Cardiac fibroblast (primary cell): ENCODE measurements around the gene IMMP1L.
"Not testable (repeated sequence)": the region's sequence is repeated elsewhere in the genome, so short reads cannot be mapped to it uniquely, and the experiment has no call there.

Experiments used
- DNase-seq, 2 donors: peaks; one replicate each; pipeline versions ENCODE4 v3.0.0 to v3.0.0-alpha.2; 2010; ENCODE audit warnings: low read depth in 2 of 2
- H3K4me3 ChIP-seq, 2 donors: replicated peaks in 1 of 2; 1 replicate in 1 of 2; 2 replicates in 1 of 2; pipeline ENCODE4 v1.5.1; 2011; ENCODE audit warnings: low read depth in 2 of 2, low read length in 2 of 2, mild to moderate bottlenecking in 2 of 2, moderate library complexity in 1 of 2
- TF ChIP-seq, protein P1 (sequence below): IDR thresholded peaks from one replicate; pipeline ENCODE4 v1.5.1; 2011; ENCODE audit warnings: low read depth, mild to moderate bottlenecking, low read length, inconsistent platforms

The IMMP1L gene

GRCh38 chr11:31499576-31500178 is 9.7 kb downstream of the IMMP1L start:
- peak; percentile 21 to 53 for DNase-seq

GRCh38 chr11:31493762-31494161 is 15.7 kb downstream of the IMMP1L start:
- H3K4me3 ChIP-seq, DNase-seq: not testable (repeated sequence)

More at GRCh38 chr11:31499576-31500178, 9.7 kb downstream of the IMMP1L start:
- TF ChIP-seq, protein P1, sequence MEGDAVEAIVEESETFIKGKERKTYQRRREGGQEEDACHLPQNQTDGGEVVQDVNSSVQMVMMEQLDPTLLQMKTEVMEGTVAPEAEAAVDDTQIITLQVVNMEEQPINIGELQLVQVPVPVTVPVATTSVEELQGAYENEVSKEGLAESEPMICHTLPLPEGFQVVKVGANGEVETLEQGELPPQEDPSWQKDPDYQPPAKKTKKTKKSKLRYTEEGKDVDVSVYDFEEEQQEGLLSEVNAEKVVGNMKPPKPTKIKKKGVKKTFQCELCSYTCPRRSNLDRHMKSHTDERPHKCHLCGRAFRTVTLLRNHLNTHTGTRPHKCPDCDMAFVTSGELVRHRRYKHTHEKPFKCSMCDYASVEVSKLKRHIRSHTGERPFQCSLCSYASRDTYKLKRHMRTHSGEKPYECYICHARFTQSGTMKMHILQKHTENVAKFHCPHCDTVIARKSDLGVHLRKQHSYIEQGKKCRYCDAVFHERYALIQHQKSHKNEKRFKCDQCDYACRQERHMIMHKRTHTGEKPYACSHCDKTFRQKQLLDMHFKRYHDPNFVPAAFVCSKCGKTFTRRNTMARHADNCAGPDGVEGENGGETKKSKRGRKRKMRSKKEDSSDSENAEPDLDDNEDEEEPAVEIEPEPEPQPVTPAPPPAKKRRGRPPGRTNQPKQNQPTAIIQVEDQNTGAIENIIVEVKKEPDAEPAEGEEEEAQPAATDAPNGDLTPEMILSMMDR = no peak
- H3K4me3 ChIP-seq = no peak overlapping the region

DNA sequence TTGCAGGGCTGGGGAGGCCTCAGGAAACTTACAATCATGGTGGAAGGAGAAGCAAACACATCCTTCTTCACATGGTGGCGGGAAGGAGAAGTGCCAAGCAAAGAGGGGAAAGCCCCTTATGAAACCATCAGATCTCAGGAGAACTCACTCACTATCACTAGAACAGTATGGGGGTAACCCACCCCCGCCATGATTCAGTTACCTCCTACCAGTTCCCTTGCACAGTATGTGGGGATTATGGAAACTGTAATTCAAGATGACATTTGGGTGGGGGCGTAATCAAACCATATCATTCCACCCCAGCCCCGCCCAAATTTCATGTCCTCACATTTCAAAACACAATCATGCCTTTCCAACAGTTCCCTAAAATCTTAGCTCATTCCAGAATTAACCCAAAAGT is 16.2 kb downstream of the IMMP1L start:
- TF ChIP-seq, protein P1 = no peak
- H3K4me3 ChIP-seq = no peak overlapping the region
- no peak for DNase-seq

- DNase-seq = peak; percentile 61 to 77
- H3K4me3 ChIP-seq = no peak overlapping the region
Observed at GRCh38 chr11:31492320-31492913, 17.0 kb downstream of the IMMP1L start.

DNA sequence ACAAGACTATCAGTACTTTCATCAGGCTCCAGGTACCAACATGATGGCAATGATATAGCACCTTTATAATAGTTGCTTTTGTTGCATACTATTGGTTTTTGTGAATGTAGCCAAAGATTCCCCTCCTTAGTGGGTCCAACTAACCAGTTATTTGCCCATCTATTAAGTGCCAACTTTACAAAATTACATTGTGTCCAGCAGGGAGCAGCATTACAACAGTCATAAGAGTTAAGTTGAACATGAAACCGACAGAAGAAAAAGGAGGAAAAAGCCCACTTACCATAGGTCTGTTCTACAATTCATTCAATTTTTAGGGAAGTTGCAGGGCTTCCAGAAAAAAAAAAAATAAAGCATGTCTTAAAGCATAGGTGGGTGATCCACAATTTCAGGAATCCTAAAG is 21.6 kb downstream of the IMMP1L start:
- TF ChIP-seq, protein P1 = peak; percentile 38
- no peak overlapping the region for H3K4me3 ChIP-seq
- DNase-seq = peak; percentile 82 to 83

More at GRCh38 chr11:31492320-31492913, 17.0 kb downstream of the IMMP1L start:
- TF ChIP-seq, protein P1 = no peak

DNA sequence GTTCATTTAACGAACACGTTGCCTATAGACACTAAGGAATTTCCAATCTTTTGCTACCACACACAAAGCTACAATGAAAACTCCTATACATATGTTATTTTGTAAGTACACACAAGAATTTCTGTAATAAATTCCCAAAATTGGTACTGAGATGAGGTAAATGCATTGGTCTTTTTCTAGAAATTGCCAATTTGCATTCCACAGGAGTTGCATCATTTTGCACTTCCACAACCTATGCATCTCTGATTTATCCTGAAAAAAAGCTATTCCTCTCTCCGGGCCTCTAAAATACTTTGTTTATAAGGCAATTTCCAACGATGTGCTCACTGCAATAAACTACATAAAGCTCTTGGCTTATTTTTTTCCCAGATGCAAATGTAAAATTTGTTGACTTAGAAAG is 24.9 kb downstream of the IMMP1L start:
- H3K4me3 ChIP-seq = no peak overlapping the region
- TF ChIP-seq, protein P1 = no peak
- DNase-seq = no peak

GRCh38 chr11:31480930-31481329 is 28.5 kb downstream of the IMMP1L start:
- no peak overlapping the region for H3K4me3 ChIP-seq
- TF ChIP-seq, protein P1 = no peak
- DNase-seq = no peak
